Liver (tissue), 3 donors: Measurements from ENCODE around the gene PRDM12.

Experiments used
- JUND ChIP-seq, 2 donors: IDR thresholded peaks; 2 replicates each; pipeline ENCODE4 v1.6.1; 2016; ENCODE audit warnings: antibody characterized with exemption in 2 of 2
- RAD21 ChIP-seq, 2 donors: IDR thresholded peaks; 2 replicates each; pipeline ENCODE4 v1.6.1; 2016; ENCODE audit warnings: antibody characterized with exemption in 2 of 2, mild to moderate bottlenecking in 2 of 2
- SP1 ChIP-seq: IDR thresholded peaks from 2 replicates; pipeline ENCODE4 v1.6.1; 2018; ENCODE audit warnings: antibody characterized with exemption, mild to moderate bottlenecking
- YY1 ChIP-seq: IDR thresholded peaks from 2 replicates; pipeline ENCODE4 v1.6.1; 2016; ENCODE audit warnings: antibody characterized with exemption, mild to moderate bottlenecking
- TF ChIP-seq, protein P1 (sequence below): fragments of 150-350 bp; IDR thresholded peaks from 2 replicates; pipeline ENCODE4 v1.5.1; 2017; ENCODE audit warnings: improper control_type of control experiment, low read depth, low read length; ENCODE audit not compliant: missing input control
- TF ChIP-seq, protein P2 (sequence below): IDR thresholded peaks from 2 replicates; pipeline ENCODE4 v1.6.1; 2016; ENCODE audit warnings: antibody characterized with exemption, mild to moderate bottlenecking
- TF ChIP-seq, protein P3 (sequence below): IDR thresholded peaks from 2 replicates; pipeline ENCODE4 v1.6.1; 2016; ENCODE audit warnings: antibody characterized with exemption
- TF ChIP-seq, protein P4 (sequence below): IDR thresholded peaks from 2 replicates; pipeline ENCODE4 v1.6.1; 2016; ENCODE audit warnings: antibody characterized with exemption
- donor health status: healthy.
- donor health status: healthy.

DNA sequence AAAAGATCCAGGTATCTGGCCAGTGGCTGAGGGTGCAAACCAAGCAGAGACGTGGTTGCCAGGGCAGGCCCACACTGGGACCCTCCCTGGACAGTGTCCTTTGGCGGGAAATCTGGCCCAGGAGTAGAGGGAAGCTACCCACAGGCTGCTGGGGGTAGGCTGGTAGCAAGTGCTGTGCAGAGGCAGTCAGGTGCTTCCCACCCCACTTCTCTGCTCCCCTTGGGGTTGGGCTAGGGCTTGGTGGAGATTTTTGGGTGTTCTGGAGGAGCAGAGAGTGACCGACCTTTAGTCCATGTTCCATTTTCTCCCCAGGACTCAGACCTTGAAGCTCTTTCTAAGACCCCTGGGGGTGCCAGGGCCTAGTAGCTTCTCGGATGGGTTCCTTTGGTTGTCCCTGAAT lies 5.6 kb downstream of the PRDM12 start:
- TF ChIP-seq SP1 (no peak), YY1 (no peak), JUND (IDR thresholded peaks at IDR 0.05) (no peak), RAD21 (IDR thresholded peaks at IDR 0.05) (no peak)
- TF ChIP-seq, protein P1, sequence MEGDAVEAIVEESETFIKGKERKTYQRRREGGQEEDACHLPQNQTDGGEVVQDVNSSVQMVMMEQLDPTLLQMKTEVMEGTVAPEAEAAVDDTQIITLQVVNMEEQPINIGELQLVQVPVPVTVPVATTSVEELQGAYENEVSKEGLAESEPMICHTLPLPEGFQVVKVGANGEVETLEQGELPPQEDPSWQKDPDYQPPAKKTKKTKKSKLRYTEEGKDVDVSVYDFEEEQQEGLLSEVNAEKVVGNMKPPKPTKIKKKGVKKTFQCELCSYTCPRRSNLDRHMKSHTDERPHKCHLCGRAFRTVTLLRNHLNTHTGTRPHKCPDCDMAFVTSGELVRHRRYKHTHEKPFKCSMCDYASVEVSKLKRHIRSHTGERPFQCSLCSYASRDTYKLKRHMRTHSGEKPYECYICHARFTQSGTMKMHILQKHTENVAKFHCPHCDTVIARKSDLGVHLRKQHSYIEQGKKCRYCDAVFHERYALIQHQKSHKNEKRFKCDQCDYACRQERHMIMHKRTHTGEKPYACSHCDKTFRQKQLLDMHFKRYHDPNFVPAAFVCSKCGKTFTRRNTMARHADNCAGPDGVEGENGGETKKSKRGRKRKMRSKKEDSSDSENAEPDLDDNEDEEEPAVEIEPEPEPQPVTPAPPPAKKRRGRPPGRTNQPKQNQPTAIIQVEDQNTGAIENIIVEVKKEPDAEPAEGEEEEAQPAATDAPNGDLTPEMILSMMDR, result no peak
- TF ChIP-seq, protein P2, sequence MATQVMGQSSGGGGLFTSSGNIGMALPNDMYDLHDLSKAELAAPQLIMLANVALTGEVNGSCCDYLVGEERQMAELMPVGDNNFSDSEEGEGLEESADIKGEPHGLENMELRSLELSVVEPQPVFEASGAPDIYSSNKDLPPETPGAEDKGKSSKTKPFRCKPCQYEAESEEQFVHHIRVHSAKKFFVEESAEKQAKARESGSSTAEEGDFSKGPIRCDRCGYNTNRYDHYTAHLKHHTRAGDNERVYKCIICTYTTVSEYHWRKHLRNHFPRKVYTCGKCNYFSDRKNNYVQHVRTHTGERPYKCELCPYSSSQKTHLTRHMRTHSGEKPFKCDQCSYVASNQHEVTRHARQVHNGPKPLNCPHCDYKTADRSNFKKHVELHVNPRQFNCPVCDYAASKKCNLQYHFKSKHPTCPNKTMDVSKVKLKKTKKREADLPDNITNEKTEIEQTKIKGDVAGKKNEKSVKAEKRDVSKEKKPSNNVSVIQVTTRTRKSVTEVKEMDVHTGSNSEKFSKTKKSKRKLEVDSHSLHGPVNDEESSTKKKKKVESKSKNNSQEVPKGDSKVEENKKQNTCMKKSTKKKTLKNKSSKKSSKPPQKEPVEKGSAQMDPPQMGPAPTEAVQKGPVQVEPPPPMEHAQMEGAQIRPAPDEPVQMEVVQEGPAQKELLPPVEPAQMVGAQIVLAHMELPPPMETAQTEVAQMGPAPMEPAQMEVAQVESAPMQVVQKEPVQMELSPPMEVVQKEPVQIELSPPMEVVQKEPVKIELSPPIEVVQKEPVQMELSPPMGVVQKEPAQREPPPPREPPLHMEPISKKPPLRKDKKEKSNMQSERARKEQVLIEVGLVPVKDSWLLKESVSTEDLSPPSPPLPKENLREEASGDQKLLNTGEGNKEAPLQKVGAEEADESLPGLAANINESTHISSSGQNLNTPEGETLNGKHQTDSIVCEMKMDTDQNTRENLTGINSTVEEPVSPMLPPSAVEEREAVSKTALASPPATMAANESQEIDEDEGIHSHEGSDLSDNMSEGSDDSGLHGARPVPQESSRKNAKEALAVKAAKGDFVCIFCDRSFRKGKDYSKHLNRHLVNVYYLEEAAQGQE, result no peak
- TF ChIP-seq, protein P3, sequence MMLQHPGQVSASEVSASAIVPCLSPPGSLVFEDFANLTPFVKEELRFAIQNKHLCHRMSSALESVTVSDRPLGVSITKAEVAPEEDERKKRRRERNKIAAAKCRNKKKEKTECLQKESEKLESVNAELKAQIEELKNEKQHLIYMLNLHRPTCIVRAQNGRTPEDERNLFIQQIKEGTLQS, result no peak
- TF ChIP-seq, protein P4, sequence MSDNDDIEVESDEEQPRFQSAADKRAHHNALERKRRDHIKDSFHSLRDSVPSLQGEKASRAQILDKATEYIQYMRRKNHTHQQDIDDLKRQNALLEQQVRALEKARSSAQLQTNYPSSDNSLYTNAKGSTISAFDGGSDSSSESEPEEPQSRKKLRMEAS, result no peak
